ENCODE data around the gene NIP7. TPM values are rescaled to one million over a fixed set of nuclear protein-coding genes. Genes with fewer than 3 reads are reported as not detected.

NIP7 gene
- total RNA-seq, 2 experiments from 2014 or later, result 35.3 to 36.0 TPM

- Mint-ChIP-seq H3K36me3 (ENCODE audit: low read depth) (peaks cover 64% of the 10 kb centered on the region), H3K27me3 (ENCODE audit: low read depth) (no peaks in the 10 kb centered on the region), H3K4me1 (ENCODE audit: low read depth) (peaks cover 38% of the 10 kb centered on the region), H3K4me3 (peak overlapping the region; percentile 82), H3K27ac (peak overlapping the region; percentile 60), H3K9me3 (ENCODE audit: insufficient read depth) (no peaks in the 10 kb centered on the region)
- DNase-seq (no peak), ATAC-seq (no peak)
- ChIA-PET POLR2A (interaction anchor here (0.5 to 2.4 kb wide), 4 partner anchors 10 to 160 kb away, joined by 3 to 8 read pairs (median 4); partner anchors contain the start of genes COG8 and NIP7), CTCF (interaction anchor here (0.6 to 3.3 kb wide), 6 partner anchors 11 to 179 kb away, joined by 3 to 11 read pairs (median 4); partner anchors contain the start of gene VPS4A)
These were observed 10.7 kb upstream of the NIP7 start for GRCh38 chr16:69328854-69329316.

GRCh38 chr16:69329369-69330285 is 9.9 kb upstream of the NIP7 start:
- Mint-ChIP-seq H3K4me1 (ENCODE audit: low read depth) (peaks cover 38% of the 10 kb centered on the region), H3K36me3 (ENCODE audit: low read depth) (peaks cover 66% of the 10 kb centered on the region)
- CTCF ChIA-PET, result interaction anchor here (1.3 to 3.3 kb wide), 7 partner anchors 11 to 180 kb away, joined by 3 to 11 read pairs (median 5); partner anchors contain the start of gene VPS4A

GRCh38 chr16:69330286-69331109 is 9.1 kb upstream of the NIP7 start, which contains the start of gene PDF:
PDF (minus strand) TSS chr16:69330588; CDS start chr16:69330570, 18 bp downstream.
- peak within 1 kb of the TSS; percentile 85 for H3K27ac Mint-ChIP-seq

More at GRCh38 chr16:69329369-69330285, 9.9 kb upstream of the NIP7 start:
- ATAC-seq (peak; percentile 57), DNase-seq (peak; percentile 62)
- H3K27ac Mint-ChIP-seq, result peak overlapping the region; percentile 68
- no peaks in the 10 kb centered on the region for H3K27me3 Mint-ChIP-seq (ENCODE audit: low read depth)
- peak overlapping the region; percentile 82 for H3K4me3 Mint-ChIP-seq
- POLR2A ChIA-PET, result interaction anchor here (0.6 to 2.4 kb wide), 6 partner anchors 9 to 17 kb away, joined by 3 to 8 read pairs (median 3); partner anchors contain the start of genes COG8 and NIP7
- no peaks in the 10 kb centered on the region for H3K9me3 Mint-ChIP-seq (ENCODE audit: insufficient read depth)

GRCh38 chr16:69334696-69335095 is 4.9 kb upstream of the NIP7 start:
- POLR2A ChIA-PET, result no interaction called here
- Mint-ChIP-seq H3K36me3 (ENCODE audit: low read depth) (peaks cover 61% of the 10 kb centered on the region), H3K4me3 (no peak overlapping the region), H3K27me3 (ENCODE audit: low read depth) (no peaks in the 10 kb centered on the region), H3K27ac (no peak overlapping the region), H3K4me1 (ENCODE audit: low read depth) (peaks cover 27% of the 10 kb centered on the region), H3K9me3 (ENCODE audit: insufficient read depth) (no peaks in the 10 kb centered on the region)
- ATAC-seq (no peak), DNase-seq (no peak)
- CTCF ChIA-PET, result no interaction called here

More at GRCh38 chr16:69330286-69331109, 9.1 kb upstream of the NIP7 start, which contains the start of gene PDF:
- POLR2A ChIA-PET, result interaction anchor here (1.0 to 2.4 kb wide), 5 partner anchors 8 to 16 kb away, joined by 3 to 8 read pairs (median 3); partner anchors contain the start of genes COG8 and NIP7
- ATAC-seq (peak; percentile 95), DNase-seq (peak; percentile 88)
- CTCF ChIA-PET, result interaction anchor here (0.9 to 2.2 kb wide), 6 partner anchors 10 to 180 kb away, joined by 3 to 8 read pairs (median 4); partner anchors contain the start of gene VPS4A
- H3K4me3 Mint-ChIP-seq, result peak within 1 kb of the TSS; percentile 84
- peaks cover 68% of the 10 kb centered on the region for H3K36me3 Mint-ChIP-seq (ENCODE audit: low read depth)
- no peaks in the 10 kb centered on the region for H3K9me3 Mint-ChIP-seq (ENCODE audit: insufficient read depth)
- H3K27me3 Mint-ChIP-seq (ENCODE audit: low read depth), result no peaks in the 10 kb centered on the region
- H3K4me1 Mint-ChIP-seq (ENCODE audit: low read depth), result peaks cover 38% of the 10 kb centered on the region

- ChIA-PET CTCF (interaction anchor here (1.0 to 1.6 kb wide), 4 partner anchors 8 to 416 kb away, joined by 3 to 4 read pairs (median 3); partner anchors contain the start of gene NOB1), POLR2A (interaction anchor here (1.3 to 1.4 kb wide), 4 partner anchors 9 to 226 kb away, joined by 3 to 8 read pairs (median 6); partner anchors contain the start of gene PDF)
- Mint-ChIP-seq H3K27me3 (ENCODE audit: low read depth) (no peaks in the 10 kb centered on the region), H3K27ac (peak overlapping the region; percentile 98), H3K36me3 (ENCODE audit: low read depth) (peaks cover 71% of the 10 kb centered on the region), H3K4me1 (ENCODE audit: low read depth) (peaks cover 41% of the 10 kb centered on the region), H3K9me3 (ENCODE audit: insufficient read depth) (no peaks in the 10 kb centered on the region), H3K4me3 (peak overlapping the region; percentile 98)
- ATAC-seq (peak; percentile 1), DNase-seq (no peak)
These were observed 849 bp upstream of the NIP7 start for GRCh38 chr16:69338557-69339288.

GRCh38 chr16:69340095-69340644 is 598 bp downstream of the NIP7 start:
- POLR2A ChIA-PET, result interaction anchor here (0.6 to 1.3 kb wide), 8 partner anchors 10 to 1745 kb away, joined by 3 to 7 read pairs (median 4); partner anchors contain the start of genes PDF, TMED6 and WWP2
- Mint-ChIP-seq H3K27me3 (ENCODE audit: low read depth) (no peaks in the 10 kb centered on the region), H3K27ac (peak overlapping the region; percentile 98), H3K4me3 (peak overlapping the region; percentile 98), H3K4me1 (ENCODE audit: low read depth) (peaks cover 41% of the 10 kb centered on the region), H3K9me3 (ENCODE audit: insufficient read depth) (no peaks in the 10 kb centered on the region), H3K36me3 (ENCODE audit: low read depth) (peaks cover 62% of the 10 kb centered on the region)
- DNase-seq (no peak), ATAC-seq (peak; percentile 2)
- CTCF ChIA-PET, result interaction anchor here (0.7 to 1.7 kb wide), 9 partner anchors 10 to 201 kb away, joined by 3 to 5 read pairs (median 3); partner anchors contain the start of gene PDF

GRCh38 chr16:69344171-69344570 is 4.6 kb downstream of the NIP7 start:
- Mint-ChIP-seq H3K4me3 (no peak overlapping the region), H3K27ac (no peak overlapping the region), H3K9me3 (ENCODE audit: insufficient read depth) (no peaks in the 10 kb centered on the region), H3K4me1 (ENCODE audit: low read depth) (peaks cover 20% of the 10 kb centered on the region), H3K27me3 (ENCODE audit: low read depth) (no peaks in the 10 kb centered on the region), H3K36me3 (ENCODE audit: low read depth) (peaks cover 45% of the 10 kb centered on the region)
- ChIA-PET POLR2A (no interaction called here), CTCF (interaction anchor here (0.7 kb wide), 1 partner anchor 36 kb away, joined by 3 read pairs; no protein-coding TSS in a partner anchor)
- no peak for DNase-seq
- no peak for ATAC-seq

GRCh38 chr16:69345923-69346322 is 6.4 kb downstream of the NIP7 start:
- Mint-ChIP-seq H3K27me3 (ENCODE audit: low read depth) (no peaks in the 10 kb centered on the region), H3K4me3 (no peak overlapping the region), H3K27ac (peak overlapping the region; percentile 57), H3K4me1 (ENCODE audit: low read depth) (peaks cover 12% of the 10 kb centered on the region), H3K9me3 (ENCODE audit: insufficient read depth) (no peaks in the 10 kb centered on the region), H3K36me3 (ENCODE audit: low read depth) (peaks cover 36% of the 10 kb centered on the region)
- ChIA-PET CTCF (no interaction called here), POLR2A (no interaction called here)
- DNase-seq (no peak), ATAC-seq (no peak)

- Mint-ChIP-seq H3K27me3 (ENCODE audit: low read depth) (no peaks in the 10 kb centered on the region), H3K36me3 (ENCODE audit: low read depth) (peaks cover 28% of the 10 kb centered on the region), H3K9me3 (ENCODE audit: insufficient read depth) (no peaks in the 10 kb centered on the region), H3K27ac (no peak overlapping the region), H3K4me3 (no peak overlapping the region), H3K4me1 (ENCODE audit: low read depth) (peaks cover 4% of the 10 kb centered on the region)
- no peak for ATAC-seq
- DNase-seq, result no peak
- POLR2A ChIA-PET, result no interaction called here
- CTCF ChIA-PET, result interaction anchor here (0.6 kb wide), 1 partner anchor 8 kb away, joined by 3 read pairs; no protein-coding TSS in a partner anchor
These were observed 7.1 kb downstream of the NIP7 start for GRCh38 chr16:69346683-69347082.

- H3K9me3 Mint-ChIP-seq (ENCODE audit: insufficient read depth), result no peaks in the 10 kb centered on the region
- H3K4me3 Mint-ChIP-seq, result no peak overlapping the region
- H3K27ac Mint-ChIP-seq, result no peak overlapping the region
- ChIA-PET POLR2A (no interaction called here), CTCF (no interaction called here)
- H3K36me3 Mint-ChIP-seq (ENCODE audit: low read depth), result peaks cover 27% of the 10 kb centered on the region
- no peaks in the 10 kb centered on the region for H3K4me1 Mint-ChIP-seq (ENCODE audit: low read depth)
- no peak for ATAC-seq
- no peak for DNase-seq
- H3K27me3 Mint-ChIP-seq (ENCODE audit: low read depth), result no peaks in the 10 kb centered on the region
These were observed 8.7 kb downstream of the NIP7 start for GRCh38 chr16:69348222-69348621.

All from activated CD8-positive, alpha-beta T cell treated with anti-CD3 and anti-CD28 coated beads, Interleukin-2, amount 10 ng/mL, durations not matched to agents 7 days and 5 days (primary cell).